GM12892 (cell line): Measurements from ENCODE around the gene C11orf16.

Experiments used
- POLR2A ChIP-seq: IDR thresholded peaks from 2 replicates; pipeline ENCODE4 v1.6.1; 2011; ENCODE audit warnings: low read depth, low read length, control low read depth
- POLR2AphosphoS5 ChIP-seq: IDR thresholded peaks from 2 replicates; pipeline ENCODE4 v1.6.1; 2011; ENCODE audit warnings: low read depth, low read length, control low read depth
- TAF1 ChIP-seq: IDR thresholded peaks from 2 replicates; pipeline ENCODE4 v1.6.1; 2011; ENCODE audit warnings: low read depth, mild to moderate bottlenecking, control low read depth, low read length, borderline replicate concordance

DNA sequence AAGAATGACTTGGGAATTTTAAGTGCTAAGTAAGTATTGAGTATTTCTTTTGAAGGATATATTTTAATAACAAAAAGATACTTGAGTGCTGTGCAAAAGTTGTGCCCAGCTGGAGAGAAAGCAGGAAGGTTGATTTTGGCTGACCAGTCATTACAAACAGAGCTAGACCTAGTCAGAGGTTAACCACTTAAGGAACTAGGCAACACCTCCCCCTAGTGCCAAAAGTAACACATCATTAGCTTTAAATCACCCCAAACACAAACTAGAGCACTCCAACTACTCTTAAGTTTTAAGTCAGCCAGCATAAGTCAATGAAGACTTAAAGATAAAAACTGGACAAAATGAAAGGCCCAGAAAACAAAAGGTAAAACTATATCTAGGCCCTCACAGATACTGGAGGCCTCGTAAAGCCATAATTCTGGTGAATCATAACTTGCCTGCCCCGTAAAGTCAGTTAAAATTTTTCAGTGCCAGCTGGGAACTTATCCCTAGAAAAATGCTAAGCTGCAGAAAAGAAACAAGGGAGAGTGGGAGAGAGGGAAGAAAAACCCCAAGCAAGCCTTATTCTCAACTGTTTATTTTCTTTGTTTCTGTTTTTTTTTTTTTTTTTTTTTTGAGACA, 26.9 kb upstream of the C11orf16 start:
- TF ChIP-seq POLR2A (no peak), TAF1 (no peak), POLR2AphosphoS5 (no peak)
